Smooth muscle cell (in vitro differentiated cells): ENCODE results near the gene RNASEH2A. TPM values are rescaled to one million over a fixed set of nuclear protein-coding genes. Genes with fewer than 3 reads are reported as not detected.
"Not testable (repeated sequence)": the region's sequence is repeated elsewhere in the genome, so short reads cannot be mapped to it uniquely, and the experiment has no call there.

Experiments
- DNase-seq: peaks from one replicate; lab custom pipeline; 2025; ENCODE audit not compliant: unreplicated experiment; lab: John Stamatoyannopoulos, UW
- H2AFZ ChIP-seq: fragments of 200-600 bp; sonication (generic); 2 replicates; pipeline ENCODE4 v1.6.0; 2016; ENCODE audit warnings: antibody characterized with exemption, low read depth, mild to moderate bottlenecking
- H3F3A ChIP-seq: fragments of 200-600 bp; sonication (generic); 2 replicates; pipeline ENCODE4 v1.6.0; 2017; ENCODE audit warnings: antibody characterized with exemption, low read depth
- H3K27ac ChIP-seq: fragments of 200-600 bp; sonication (generic); 2 replicates; pipeline ENCODE4 v1.5.1; 2016; ENCODE audit warnings: low read depth, mild to moderate bottlenecking
- H3K27me3 ChIP-seq: fragments of 200-600 bp; sonication (generic); 2 replicates; pipeline ENCODE4 v1.6.1; 2016; ENCODE audit warnings: low read depth, mild to moderate bottlenecking
- H3K36me3 ChIP-seq: fragments of 200-600 bp; sonication (generic); 2 replicates; pipeline ENCODE4 v1.5.1; 2016; ENCODE audit warnings: low read depth
- H3K4me1 ChIP-seq: fragments of 200-600 bp; sonication (generic); 2 replicates; pipeline ENCODE4 v1.5.1; 2016; ENCODE audit warnings: low read depth
- H3K4me2 ChIP-seq: fragments of 200-600 bp; sonication (generic); 2 replicates; pipeline ENCODE4 v1.6.0; 2016; ENCODE audit warnings: mild to moderate bottlenecking
- H3K4me3 ChIP-seq: fragments of 200-600 bp; sonication (generic); 2 replicates; pipeline ENCODE4 v1.5.1; 2016; ENCODE audit warnings: mild to moderate bottlenecking
- H3K79me2 ChIP-seq: fragments of 200-600 bp; sonication (generic); 2 replicates; pipeline ENCODE4 v1.6.0; 2016; ENCODE audit warnings: low read depth, mild to moderate bottlenecking
- H3K9ac ChIP-seq: fragments of 200-600 bp; sonication (generic); 2 replicates; pipeline ENCODE4 v1.6.0; 2016; ENCODE audit warnings: low read depth
- H3K9me3 ChIP-seq: fragments of 200-600 bp; sonication (generic); replicated peaks from 2 replicates; pipeline ENCODE4 v1.5.1; 2016; ENCODE audit warnings: low read depth
- H4K20me1 ChIP-seq: fragments of 200-600 bp; sonication (generic); 2 replicates; pipeline ENCODE4 v1.6.0; 2016; ENCODE audit warnings: low read depth
- WGBS: methylation state at CpG from one replicate; pipeline ENCODE4 v1.1.7; 2016; ENCODE audit warnings: low lambda C conversion rate; 5-methylcytosine and 5-hydroxymethylcytosine counted together
- polyA plus RNA-seq: library from polyadenylated mRNA; unstranded; fragments of >200 nt; fragmentation: Nextera tagmentation; extraction: Ambion mirVana; gene quantifications from 2 replicates; pipeline ENCODE4 v1.2.1, GENCODE V29; 2016
- total RNA-seq: library from RNA; depleted of rRNA; stranded (reverse); fragments of >200 nt; gene quantifications from 2 replicates; pipeline ENCODE4 v1.2.3, GENCODE V29; 2014
- TF ChIP-seq, protein P1 (sequence below): fragments of 200-600 bp; sonication (generic); IDR thresholded peaks from 2 replicates; pipeline ENCODE4 v1.5.1; 2017; ENCODE audit warnings: borderline replicate concordance, mild to moderate bottlenecking, antibody characterized with exemption; ENCODE audit not compliant: insufficient read depth, poor library complexity, severe bottlenecking

Gene RNASEH2A
- total and polyA plus RNA-seq, 2 experiments from 2014 or later: 15.7 to 34.9 TPM

DNA sequence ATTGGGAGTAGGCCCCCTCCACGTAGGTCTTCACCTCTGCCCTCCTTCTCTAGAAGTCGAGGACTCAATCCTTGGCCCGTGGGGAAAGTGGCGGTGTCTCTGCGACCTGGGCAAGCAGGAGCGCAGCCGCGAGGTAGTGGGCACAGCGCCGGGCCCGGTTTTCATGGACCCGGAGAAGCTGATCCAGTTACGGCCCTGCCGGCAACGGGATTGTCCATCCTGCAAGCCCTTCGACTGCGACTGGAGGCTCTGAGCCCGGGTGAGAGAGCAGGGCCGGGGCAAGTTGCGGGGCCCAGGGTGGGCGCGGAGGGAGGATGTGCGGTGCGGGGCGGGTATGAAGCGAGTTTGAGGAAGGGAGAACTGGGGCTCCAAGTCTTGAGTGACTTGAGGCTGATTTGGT lies 2.3 kb upstream of the RNASEH2A start:
- Histone ChIP-seq H3K36me3 (no peaks in the 10 kb centered on the region), H3K4me3 (no peak overlapping the region), H3F3A (no peaks in the 10 kb centered on the region), H3K27ac (no peak overlapping the region), H3K4me2 (no peak overlapping the region), H3K79me2 (peaks cover 5% of the 10 kb centered on the region), H2AFZ (no peak overlapping the region), H3K4me1 (peaks cover 14% of the 10 kb centered on the region), H3K9ac (no peak overlapping the region), H4K20me1 (peaks cover 6% of the 10 kb centered on the region), H3K9me3 (no peaks in the 10 kb centered on the region), H3K27me3 (no peaks in the 10 kb centered on the region)
- TF ChIP-seq, protein P1, sequence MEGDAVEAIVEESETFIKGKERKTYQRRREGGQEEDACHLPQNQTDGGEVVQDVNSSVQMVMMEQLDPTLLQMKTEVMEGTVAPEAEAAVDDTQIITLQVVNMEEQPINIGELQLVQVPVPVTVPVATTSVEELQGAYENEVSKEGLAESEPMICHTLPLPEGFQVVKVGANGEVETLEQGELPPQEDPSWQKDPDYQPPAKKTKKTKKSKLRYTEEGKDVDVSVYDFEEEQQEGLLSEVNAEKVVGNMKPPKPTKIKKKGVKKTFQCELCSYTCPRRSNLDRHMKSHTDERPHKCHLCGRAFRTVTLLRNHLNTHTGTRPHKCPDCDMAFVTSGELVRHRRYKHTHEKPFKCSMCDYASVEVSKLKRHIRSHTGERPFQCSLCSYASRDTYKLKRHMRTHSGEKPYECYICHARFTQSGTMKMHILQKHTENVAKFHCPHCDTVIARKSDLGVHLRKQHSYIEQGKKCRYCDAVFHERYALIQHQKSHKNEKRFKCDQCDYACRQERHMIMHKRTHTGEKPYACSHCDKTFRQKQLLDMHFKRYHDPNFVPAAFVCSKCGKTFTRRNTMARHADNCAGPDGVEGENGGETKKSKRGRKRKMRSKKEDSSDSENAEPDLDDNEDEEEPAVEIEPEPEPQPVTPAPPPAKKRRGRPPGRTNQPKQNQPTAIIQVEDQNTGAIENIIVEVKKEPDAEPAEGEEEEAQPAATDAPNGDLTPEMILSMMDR: no peak
- DNase-seq: no peak
- 95% methylated on average over 26 of the region's 26 CpGs for WGBS

DNA sequence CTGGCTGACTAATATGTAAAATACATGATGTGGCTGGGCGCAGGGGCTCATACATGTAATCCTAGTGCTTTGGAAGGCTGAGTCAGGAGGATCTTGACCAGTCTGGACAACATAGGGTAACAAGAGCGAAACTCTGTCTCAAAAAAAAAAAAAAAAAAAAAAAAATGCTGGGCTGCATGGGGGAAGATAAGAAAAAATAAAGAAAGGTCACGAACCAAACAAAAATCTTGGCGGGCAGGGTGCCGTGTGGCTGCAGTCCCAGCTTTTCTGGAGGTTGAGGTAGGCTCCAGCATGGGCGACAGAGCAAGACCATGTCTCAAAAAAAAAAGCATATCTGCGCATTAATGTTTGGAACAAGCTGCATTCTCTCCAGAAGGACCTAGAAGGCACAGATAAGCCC lies 8.7 kb downstream of the RNASEH2A start:
- Histone ChIP-seq H3K79me2 (no peaks in the 10 kb centered on the region), H2AFZ (no peak overlapping the region), H3K36me3 (no peaks in the 10 kb centered on the region), H3K4me3 (no peak overlapping the region), H3K9me3 (no peaks in the 10 kb centered on the region), H3K27ac (no peak overlapping the region), H4K20me1 (no peaks in the 10 kb centered on the region), H3K9ac (no peak overlapping the region), H3F3A (no peaks in the 10 kb centered on the region), H3K27me3 (no peaks in the 10 kb centered on the region), H3K4me2 (no peak overlapping the region), H3K4me1 (no peaks in the 10 kb centered on the region)
- over 99% methylated on average over 7 of the region's 7 CpGs for whole genome bisulfite sequencing
- no peak for DNase-seq
- TF ChIP-seq, protein P1: no peak

DNA sequence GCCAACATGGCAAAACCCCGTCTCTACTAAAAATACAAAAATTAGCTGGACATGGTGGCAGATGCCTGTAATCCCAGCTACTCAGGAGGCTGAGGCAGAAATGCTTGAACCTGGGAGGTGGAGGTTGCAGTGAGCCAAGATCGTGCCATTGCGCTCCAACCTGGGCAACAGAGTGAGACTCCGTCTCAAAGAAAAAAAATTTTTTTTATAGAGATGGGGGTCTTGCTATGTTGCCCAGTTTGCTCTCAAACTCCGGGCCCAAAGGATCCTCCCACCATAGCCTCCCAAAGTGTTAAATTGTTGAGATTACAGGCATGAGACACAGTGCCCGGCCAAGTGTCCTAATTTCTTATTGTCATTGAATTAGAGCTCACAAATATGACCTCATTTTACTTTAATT lies 10.8 kb downstream of the RNASEH2A start:
- not testable (repeated sequence) for DNase-seq, H3K27ac ChIP-seq, H3K9ac ChIP-seq, H3K27me3 ChIP-seq, H4K20me1 ChIP-seq, H3F3A ChIP-seq, H3K4me2 ChIP-seq, H3K79me2 ChIP-seq, H3K4me3 ChIP-seq, H2AFZ ChIP-seq, H3K4me1 ChIP-seq, H3K9me3 ChIP-seq, H3K36me3 ChIP-seq
- WGBS: 100% methylated on average over 6 of the region's 6 CpGs

DNA sequence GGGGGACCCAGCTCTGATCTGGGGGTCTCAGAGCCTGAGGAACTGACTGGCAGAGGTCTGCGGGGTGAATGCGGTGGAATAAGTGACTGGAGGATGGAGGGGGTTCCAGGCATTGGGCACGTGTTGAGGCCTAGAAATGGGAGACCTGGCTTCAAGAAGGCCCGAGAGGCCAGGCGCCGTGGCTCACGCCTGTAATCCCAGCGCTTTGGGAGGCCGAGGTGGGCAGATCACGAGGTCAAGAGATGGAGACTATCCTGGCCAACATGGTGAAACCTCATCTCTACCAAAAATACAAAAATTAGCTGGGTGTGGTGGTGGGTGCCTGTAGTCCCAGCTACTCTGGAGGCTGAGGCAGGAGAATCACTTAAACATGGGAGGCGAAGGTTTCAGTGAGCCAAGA lies 11.4 kb downstream of the RNASEH2A start:
- H3K27me3 ChIP-seq, H3K9me3 ChIP-seq: not testable (repeated sequence)
- WGBS: 93% methylated on average over 7 of the region's 11 CpGs

DNA sequence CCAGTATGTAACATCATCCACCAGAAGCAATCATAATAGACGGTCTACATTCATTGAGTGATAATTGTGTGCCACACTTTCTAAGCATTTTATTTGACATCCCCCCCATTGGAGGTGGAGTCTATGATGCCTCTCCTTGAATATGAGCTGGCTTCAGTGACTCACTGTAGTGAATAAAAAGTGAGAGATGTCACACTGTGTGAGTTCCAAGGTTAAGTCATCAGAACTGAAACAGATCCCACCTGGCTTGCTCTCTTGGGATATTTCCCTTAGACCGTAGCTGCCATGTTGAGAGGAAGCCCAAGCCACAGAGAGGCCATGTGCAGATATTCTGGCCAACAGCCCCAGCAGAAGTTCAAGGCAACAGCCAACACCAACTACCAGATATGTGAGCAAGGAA lies 15.4 kb downstream of the RNASEH2A start:
- no peak overlapping the region for H3K4me3 ChIP-seq
- no peak overlapping the region for H3K9ac ChIP-seq
- H3K9me3 ChIP-seq: no peaks in the 10 kb centered on the region
- no peaks in the 10 kb centered on the region for H3K27me3 ChIP-seq
- no peak overlapping the region for H3K4me2 ChIP-seq
- TF ChIP-seq, protein P1: no peak
- H3F3A ChIP-seq: no peaks in the 10 kb centered on the region
- no peaks in the 10 kb centered on the region for H3K36me3 ChIP-seq
- no peak for DNase-seq
- no peaks in the 10 kb centered on the region for H3K79me2 ChIP-seq
- H2AFZ ChIP-seq: no peak overlapping the region
- no peaks in the 10 kb centered on the region for H3K4me1 ChIP-seq
- 87% methylated on average over 2 of the region's 2 CpGs for WGBS
- H4K20me1 ChIP-seq: no peaks in the 10 kb centered on the region
- H3K27ac ChIP-seq: no peak overlapping the region

More for the DNA sequence above, 11.4 kb downstream of the RNASEH2A start:
- not testable (repeated sequence) for H4K20me1 ChIP-seq, H2AFZ ChIP-seq, H3K36me3 ChIP-seq, H3K27ac ChIP-seq, H3K9ac ChIP-seq, DNase-seq, H3K4me2 ChIP-seq, H3K4me3 ChIP-seq, H3F3A ChIP-seq, H3K4me1 ChIP-seq, H3K79me2 ChIP-seq
